SK-N-MC (cell line): ENCODE measurements around the gene DISC1.
"Not testable (repeated sequence)": the region's sequence is repeated elsewhere in the genome, so short reads cannot be mapped to it uniquely, and the experiment has no call there.

Source experiments
- DNase-seq: peaks from one replicate; pipeline ENCODE4 v3.0.0-alpha.2; 2011; ENCODE audit warnings: low read depth, low spot score
- H3K27ac ChIP-seq: fragments of 200-600 bp; sonication (generic); 2 replicates; pipeline ENCODE4 v1.5.1; 2016; ENCODE audit warnings: mixed run types
- H3K36me3 ChIP-seq: fragments of 200-600 bp; sonication (generic); 2 replicates; pipeline ENCODE4 v1.6.1; 2017; ENCODE audit warnings: antibody characterized with exemption, low read length, mixed read lengths; ENCODE audit not compliant: insufficient read depth
- H3K4me3 ChIP-seq: fragments of 200-600 bp; sonication (generic); 2 replicates; pipeline ENCODE4 v1.5.1; 2016
- H3K9ac ChIP-seq: fragments of 200-600 bp; sonication (generic); 2 replicates; pipeline ENCODE4 v1.8.0; 2017; ENCODE audit warnings: mixed run types, mixed read lengths; ENCODE audit not compliant: insufficient read length
- H3K9me3 ChIP-seq: fragments of 200-600 bp; sonication (generic); 2 replicates; pipeline ENCODE4 v1.6.1; 2017; ENCODE audit warnings: low read depth, mild to moderate bottlenecking, antibody characterized with exemption, low read length, moderate library complexity, mixed read lengths
- EZH2 ChIP-seq: fragments of 200-600 bp; sonication (generic); IDR thresholded peaks from one replicate; pipeline ENCODE4 v1.6.1; 2017; ENCODE audit warnings: antibody characterized with exemption
- FOXP2 ChIP-seq: optimal IDR thresholded peaks from 2 replicates; pipeline ENCODE3; 2011; ENCODE audit warnings: mild to moderate bottlenecking, moderate library complexity; ENCODE audit not compliant: insufficient read depth; ENCODE audit errors: extremely low read length, control extremely low read depth
- POLR2AphosphoS5 ChIP-seq: IDR thresholded peaks from 2 replicates; pipeline ENCODE4 v1.6.1; 2012; ENCODE audit warnings: mild to moderate bottlenecking, low read depth, low read length, borderline replicate concordance

Gene DISC1

DNA sequence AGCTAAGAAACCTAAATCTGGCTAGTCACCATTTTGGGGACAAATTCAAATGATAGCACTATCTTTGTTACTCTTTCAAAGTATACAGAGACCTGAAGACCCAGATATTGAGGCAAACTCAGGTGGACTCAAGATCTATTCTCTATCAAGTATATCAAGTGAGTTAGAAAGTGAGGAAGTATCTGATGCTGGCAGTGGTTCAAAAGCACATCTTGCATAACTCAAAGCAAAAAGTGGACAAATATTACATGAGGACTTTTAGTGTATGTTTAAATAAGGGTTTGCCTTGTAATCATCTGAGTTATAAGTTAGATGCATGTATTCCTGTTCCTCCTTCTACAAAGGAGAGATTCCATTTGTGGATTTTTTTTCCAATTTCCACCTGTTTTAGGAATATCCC, 338.4 kb downstream of the DISC1 start:
- Histone ChIP-seq H3K36me3 (no peaks in the 10 kb centered on the region), H3K27ac (no peak overlapping the region), H3K9me3 (no peaks in the 10 kb centered on the region), H3K4me3 (no peak overlapping the region), H3K9ac (no peak overlapping the region)
- no peak for TF ChIP-seq EZH2
- TF ChIP-seq FOXP2: no peak
- TF ChIP-seq POLR2AphosphoS5: no peak
- DNase-seq: no peak

DNA sequence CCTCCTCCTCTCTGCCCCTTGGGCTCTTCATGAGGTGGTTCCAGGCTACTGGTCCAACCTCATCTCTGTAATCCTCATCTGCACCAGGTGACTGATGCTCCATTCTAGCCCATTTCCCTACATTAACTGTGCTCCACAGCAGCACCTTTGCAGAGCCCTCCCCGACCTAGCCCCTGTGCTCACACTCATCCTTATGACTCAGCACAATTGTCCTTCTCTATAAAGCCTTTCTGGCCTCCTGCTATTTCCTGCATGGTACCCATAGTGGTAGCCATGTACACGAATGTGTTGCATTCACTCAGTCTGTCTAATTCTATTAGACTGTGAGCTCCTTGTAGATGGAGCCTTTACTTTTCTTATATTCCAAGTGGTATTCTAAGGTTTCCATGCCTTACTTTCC, 339.0 kb downstream of the DISC1 start:
- Histone ChIP-seq H3K9me3 (no peaks in the 10 kb centered on the region), H3K4me3 (no peak overlapping the region), H3K9ac (no peak overlapping the region), H3K36me3 (no peaks in the 10 kb centered on the region), H3K27ac (no peak overlapping the region)
- DNase-seq: no peak
- TF ChIP-seq FOXP2 (no peak), POLR2AphosphoS5 (no peak), EZH2 (no peak)

DNA sequence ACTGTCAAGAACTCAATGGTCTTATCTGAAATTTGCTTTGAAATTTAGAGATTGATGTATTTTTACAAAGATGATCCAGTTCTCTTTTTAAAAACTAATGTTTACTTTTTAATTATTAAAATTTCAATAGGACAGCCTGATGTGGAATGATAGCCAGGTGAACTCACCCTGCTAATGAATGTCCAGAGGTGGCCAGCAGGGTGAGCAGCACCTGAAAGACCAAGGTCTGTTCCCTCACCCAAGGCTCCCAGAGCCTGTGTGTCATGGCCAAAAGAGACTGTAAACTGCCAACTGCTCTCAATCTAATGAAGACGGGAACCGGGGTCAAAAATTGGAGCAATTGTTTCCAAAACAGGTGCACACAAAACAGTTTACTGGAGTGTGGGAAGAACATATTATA, 340.4 kb downstream of the DISC1 start:
- TF ChIP-seq POLR2AphosphoS5 (no peak), EZH2 (no peak), FOXP2 (no peak)
- Histone ChIP-seq H3K27ac (no peak overlapping the region), H3K9ac (no peak overlapping the region), H3K36me3 (no peaks in the 10 kb centered on the region), H3K9me3 (no peaks in the 10 kb centered on the region), H3K4me3 (no peak overlapping the region)
- no peak for DNase-seq

DNA sequence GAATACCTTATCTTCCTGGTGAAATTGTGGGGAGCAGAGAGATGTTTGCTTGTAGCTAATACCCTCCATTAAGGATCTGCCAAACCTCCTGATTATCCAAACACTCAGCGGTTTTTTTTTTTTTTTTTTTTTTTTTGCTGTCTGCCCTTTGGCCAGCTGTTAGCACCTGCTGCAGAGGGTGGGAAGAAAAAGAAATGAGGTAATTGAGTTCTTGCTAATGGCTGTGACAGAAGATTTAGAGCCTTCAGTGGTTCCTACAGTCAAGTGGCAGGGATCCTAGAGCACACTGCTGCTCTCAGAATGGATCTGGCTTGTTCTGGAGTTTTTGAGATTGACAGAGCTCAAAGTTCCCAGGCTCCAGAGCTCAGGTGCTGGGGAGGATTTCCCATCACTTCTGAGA, 342.5 kb downstream of the DISC1 start:
- DNase-seq: no peak
- no peak for TF ChIP-seq POLR2AphosphoS5
- no peak for TF ChIP-seq FOXP2
- no peak for TF ChIP-seq EZH2
- Histone ChIP-seq H3K9ac (no peak overlapping the region), H3K27ac (no peak overlapping the region), H3K36me3 (no peaks in the 10 kb centered on the region), H3K9me3 (no peaks in the 10 kb centered on the region), H3K4me3 (no peak overlapping the region)

DNA sequence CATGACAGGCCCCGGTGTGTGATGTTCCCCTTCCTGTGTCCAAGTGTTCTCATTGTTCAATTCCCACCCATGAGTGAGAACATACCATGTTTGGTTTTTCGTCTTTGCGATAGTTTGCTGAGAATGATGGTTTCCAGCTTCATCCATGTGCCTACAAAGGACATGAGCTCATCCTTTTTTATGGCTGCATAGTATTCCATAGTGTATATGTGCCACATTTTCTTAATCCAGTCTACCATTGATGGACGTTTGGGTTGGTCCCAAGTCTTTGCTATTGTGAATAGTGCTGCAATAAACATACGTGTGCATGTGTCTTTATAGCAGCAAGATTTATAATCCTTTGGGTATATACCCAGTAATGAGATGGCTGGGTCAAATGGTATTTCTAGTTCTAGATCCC, 343.2 kb downstream of the DISC1 start:
- H3K27ac ChIP-seq, H3K9ac ChIP-seq, H3K4me3 ChIP-seq, DNase-seq, H3K9me3 ChIP-seq, H3K36me3 ChIP-seq: not testable (repeated sequence)

DNA sequence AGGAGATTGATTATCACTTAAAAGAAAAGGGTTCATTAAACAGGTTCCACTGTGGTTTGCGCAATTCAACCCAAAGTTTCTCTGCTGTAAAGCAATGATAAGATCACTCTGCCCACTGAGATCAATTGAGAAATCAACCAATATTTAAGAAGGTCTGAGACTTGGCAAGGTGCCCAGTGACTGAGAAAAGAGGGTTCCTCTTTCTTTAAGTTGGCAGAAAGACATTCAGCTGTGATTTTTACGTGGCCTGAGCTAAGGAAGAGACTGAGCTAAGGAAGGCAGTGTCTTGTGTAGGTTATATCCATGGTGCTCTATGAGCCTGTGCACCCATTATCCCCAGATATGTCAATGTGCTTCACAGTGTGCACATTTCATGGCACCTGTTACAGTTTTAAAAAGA, 344.1 kb downstream of the DISC1 start:
- no peaks in the 10 kb centered on the region for H3K36me3 ChIP-seq
- no peak overlapping the region for H3K27ac ChIP-seq
- H3K4me3 ChIP-seq: no peak overlapping the region
- DNase-seq: no peak
- H3K9me3 ChIP-seq: no peaks in the 10 kb centered on the region
- TF ChIP-seq EZH2 (no peak), POLR2AphosphoS5 (no peak), FOXP2 (no peak)
- H3K9ac ChIP-seq: no peak overlapping the region

DNA sequence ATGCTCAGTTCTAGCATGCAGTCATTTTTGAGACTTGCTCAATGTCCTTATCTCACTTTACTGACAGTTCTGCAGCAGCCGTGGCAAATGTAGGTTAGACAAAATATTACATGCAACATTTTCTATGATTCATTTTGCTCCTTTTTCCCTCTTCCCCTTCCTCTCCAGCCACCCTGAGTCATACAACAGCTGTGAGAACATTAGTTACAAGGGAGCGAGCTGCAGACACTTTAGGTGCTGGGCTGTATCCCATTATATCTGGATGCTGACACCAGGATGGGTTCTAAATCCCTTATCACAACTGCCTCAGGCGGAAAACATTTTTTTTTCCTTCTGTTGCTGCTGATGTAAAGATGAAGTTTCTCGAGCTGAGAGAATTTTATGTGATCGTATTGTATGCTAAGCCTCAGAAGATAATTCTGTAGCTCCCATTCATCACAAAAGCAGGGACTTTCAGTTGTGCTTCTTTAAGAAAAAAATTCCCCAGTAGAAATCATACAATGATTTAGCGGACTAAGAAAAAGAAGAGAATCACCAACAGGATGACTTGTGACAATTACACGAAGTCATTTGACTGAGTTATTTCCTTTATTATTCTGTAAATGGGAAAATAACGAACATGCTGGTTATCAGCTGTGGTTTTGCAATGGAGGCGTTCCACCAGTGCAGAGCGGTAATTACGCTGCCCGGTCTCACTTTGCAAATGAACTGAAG, 345.0 kb downstream of the DISC1 start:
- DNase-seq: no peak
- H3K36me3 ChIP-seq: no peaks in the 10 kb centered on the region
- H3K9ac ChIP-seq: no peak overlapping the region
- no peak overlapping the region for H3K27ac ChIP-seq
- H3K9me3 ChIP-seq: no peaks in the 10 kb centered on the region
- no peak for TF ChIP-seq EZH2
- TF ChIP-seq FOXP2: no peak
- TF ChIP-seq POLR2AphosphoS5: no peak
- H3K4me3 ChIP-seq: no peak overlapping the region

DNA sequence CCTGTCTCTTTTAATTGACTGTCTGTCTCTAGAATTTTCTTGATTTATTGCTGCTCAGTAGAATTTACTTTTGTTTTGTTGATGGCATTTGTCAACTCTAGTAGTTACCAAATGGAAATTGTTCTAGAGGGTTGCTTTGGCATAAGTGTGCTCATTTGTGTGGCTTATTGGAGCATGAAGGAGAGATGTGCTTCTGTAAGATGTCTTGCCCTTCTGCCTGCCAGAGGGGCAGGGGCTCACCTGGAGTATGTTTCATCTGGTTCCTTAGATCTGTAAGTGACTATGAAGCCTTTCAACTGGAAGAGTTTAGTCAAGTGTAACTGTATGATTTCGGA, 345.5 kb downstream of the DISC1 start:
- no peak overlapping the region for H3K4me3 ChIP-seq
- DNase-seq: no peak
- H3K9me3 ChIP-seq: no peaks in the 10 kb centered on the region
- no peaks in the 10 kb centered on the region for H3K36me3 ChIP-seq
- TF ChIP-seq POLR2AphosphoS5 (no peak), FOXP2 (no peak)
- no peak overlapping the region for H3K27ac ChIP-seq
- no peak overlapping the region for H3K9ac ChIP-seq

DNA sequence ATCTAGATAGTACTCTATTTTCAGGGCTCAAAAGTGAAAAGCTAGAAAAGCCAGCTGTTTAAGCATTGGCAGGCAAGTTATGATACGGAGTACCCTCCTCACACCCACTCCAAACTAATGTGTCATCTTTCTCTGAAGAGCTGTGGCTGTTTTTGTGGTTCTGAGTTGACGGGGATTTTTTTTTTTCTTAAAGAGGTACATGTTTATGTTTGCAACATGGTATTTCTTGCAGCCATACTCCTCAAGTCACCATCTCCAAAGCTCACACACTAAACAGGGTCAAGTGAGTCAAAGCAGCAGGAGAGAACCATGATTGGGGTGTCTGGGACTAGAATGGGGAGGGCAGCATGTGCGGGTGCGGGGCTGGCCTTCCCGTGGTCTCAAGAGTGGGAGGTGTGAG, 347.2 kb downstream of the DISC1 start:
- Histone ChIP-seq H3K36me3 (no peaks in the 10 kb centered on the region), H3K27ac (no peak overlapping the region), H3K4me3 (no peak overlapping the region), H3K9ac (no peak overlapping the region), H3K9me3 (no peaks in the 10 kb centered on the region)
- TF ChIP-seq FOXP2: no peak
- no peak for TF ChIP-seq POLR2AphosphoS5
- TF ChIP-seq EZH2: no peak
- DNase-seq: no peak
